Gastrocnemius medialis (tissue), 4 donors: ENCODE measurements around the gene SLC35F6. TPM values are rescaled to one million over a fixed set of nuclear protein-coding genes. Genes with fewer than 3 reads are reported as not detected.
"Not testable (repeated sequence)": the region's sequence is repeated elsewhere in the genome, so short reads cannot be mapped to it uniquely, and the experiment has no call there.

Experiments used
- ATAC-seq, 2 donors: fragments of 150-250 bp; one replicate each; pipeline ENCODE4 v1.9.1; 2016
- DNase-seq, 2 donors: peaks; one replicate each; pipeline ENCODE4 v3.0.0-alpha.2; 2019
- H3K27ac ChIP-seq, 4 donors: fragments of 200-600 bp; sonication (generic); 1 replicate in 1 of 4; 2 replicates in 3 of 4; pipeline ENCODE4 v1.5.1; 2016 to 2018; ENCODE audit warnings: mild to moderate bottlenecking in 2 of 4, moderate library complexity in 1 of 4
- H3K27me3 ChIP-seq, 3 donors: fragments of 200-600 bp; sonication (generic) in 2 of 3; 1 replicate in 1 of 3; 2 replicates in 2 of 3; pipeline versions ENCODE4 v1.5.1 to v1.6.0; 2016 to 2019; ENCODE audit warnings: mild to moderate bottlenecking in 1 of 3, moderate library complexity in 1 of 3
- H3K36me3 ChIP-seq, 2 donors: fragments of 200-600 bp; sonication (generic) in 1 of 2; one replicate each; pipeline ENCODE4 v1.5.1; 2017 to 2018
- H3K4me1 ChIP-seq, 2 donors: fragments of 200-600 bp; sonication (generic) in 1 of 2; one replicate each; pipeline ENCODE4 v1.5.1; 2016 to 2017; ENCODE audit warnings: mild to moderate bottlenecking in 2 of 2
- H3K4me3 ChIP-seq, 4 donors: fragments of 200-600 bp; sonication (generic) in 3 of 4; 1 replicate in 1 of 4; 2 replicates in 3 of 4; pipeline ENCODE4 v1.5.1; 2016 to 2019; ENCODE audit warnings: mild to moderate bottlenecking in 2 of 4
- H3K9me3 ChIP-seq, 3 donors: fragments of 200-600 bp; sonication (generic) in 2 of 3; 1 replicate in 1 of 3; 2 replicates in 2 of 3; pipeline ENCODE4 v1.5.1; 2016 to 2019
- CTCF ChIP-seq, 5 experiments: fragments of 450-650 bp in 3 of 5; fragments of 200-600 bp in 2 of 5; sonication (generic) in 2 of 5; IDR thresholded peaks in 4 of 5; conservative IDR thresholded peaks in 1 of 5; 1 replicate in 4 of 5; 2 replicates in 1 of 5; pipeline ENCODE4 v1.5.1; 2016 to 2019; ENCODE audit warnings: antibody characterized with exemption in 5 of 5, mild to moderate bottlenecking in 3 of 5, moderate library complexity in 3 of 5
- POLR2A ChIP-seq, 2 donors: fragments of 450-650 bp; IDR thresholded peaks; one replicate each; pipeline ENCODE4 v1.6.1; 2017; ENCODE audit warnings: antibody characterized with exemption in 2 of 2, mild to moderate bottlenecking in 2 of 2, moderate library complexity in 2 of 2
- in situ Hi-C, 4 donors: fragments of 200-750 bp; cut with MboI; loops; one replicate each; pipeline versions ENCODE4 v1.15.0 to v1.8.0; 2017; ENCODE audit warnings: low sequenced_read_pairs in 4 of 4
- intact Hi-C: fragments of 100-400 bp; cut with DNase I; formaldehyde crosslinking; loops from one replicate; pipeline ENCODE4 v1.15.1; 2023; ENCODE audit warnings: low total_unique reads
- total RNA-seq, 4 donors: library from RNA; depleted of rRNA; stranded (reverse); fragments of >200 nt; gene quantifications; one replicate each; pipeline versions ENCODE4 v1.1.0 to v1.2.3, GENCODE V29; 2016

Gene SLC35F6
- total RNA-seq, 4 donors from 2014 or later, result 37.8 to 54.5 (median 45.9) TPM

- no peak overlapping the region for H3K27ac ChIP-seq
- no peak for ATAC-seq
- TF ChIP-seq CTCF (IDR thresholded peaks at IDR 0.05 in 4 of 5, conservative IDR thresholded peaks at IDR 0.05 in 1 of 5), result no peak
- TF ChIP-seq POLR2A (IDR thresholded peaks at IDR 0.05), result no peak
Observed at GRCh38 chr2:26793518-26793917, 29.4 kb downstream of the SLC35F6 start.

GRCh38 chr2:26795135-26795534, 31.1 kb downstream of the SLC35F6 start:
- H3K9me3 ChIP-seq, H3K27me3 ChIP-seq, DNase-seq, H3K4me1 ChIP-seq, H3K4me3 ChIP-seq, intact Hi-C loops, H3K36me3 ChIP-seq, H3K27ac ChIP-seq, in situ Hi-C loops, ATAC-seq: not testable (repeated sequence)

More at GRCh38 chr2:26793518-26793917, 29.4 kb downstream of the SLC35F6 start:
- Histone ChIP-seq H3K36me3 (no peaks in the 10 kb centered on the region), H3K27me3 (no peaks in the 10 kb centered on the region), H3K9me3 (no peaks in the 10 kb centered on the region), H3K4me3 (no peak overlapping the region), H3K4me1 (no peaks in the 10 kb centered on the region)
- no peak for DNase-seq
- in situ Hi-C loops (no loop called here), intact Hi-C loops (no loop called here)

GRCh38 chr2:26801328-26801727, 37.2 kb downstream of the SLC35F6 start:
- TF ChIP-seq POLR2A (IDR thresholded peaks at IDR 0.05) (no peak), CTCF (IDR thresholded peaks at IDR 0.05 in 4 of 5, conservative IDR thresholded peaks at IDR 0.05 in 1 of 5) (no peak)
- Histone ChIP-seq H3K27ac (no peak overlapping the region), H3K4me3 (no peak overlapping the region), H3K36me3 (no peaks in the 10 kb centered on the region), H3K9me3 (no peaks in the 10 kb centered on the region), H3K4me1 (no peaks in the 10 kb centered on the region), H3K27me3 (no peaks in the 10 kb centered on the region)
- in situ Hi-C loops, result no loop called here
- DNase-seq (no peak), ATAC-seq (no peak)
- intact Hi-C loops, result no loop called here

- no peaks in the 10 kb centered on the region for H3K27me3 ChIP-seq
- DNase-seq (no peak), ATAC-seq (no peak)
- in situ Hi-C loops (no loop called here), intact Hi-C loops (no loop called here)
- no peaks in the 10 kb centered on the region for H3K4me1 ChIP-seq
- no peak overlapping the region for H3K27ac ChIP-seq
- no peak overlapping the region for H3K4me3 ChIP-seq
- no peaks in the 10 kb centered on the region for H3K36me3 ChIP-seq
- no peaks in the 10 kb centered on the region for H3K9me3 ChIP-seq
- TF ChIP-seq CTCF (IDR thresholded peaks at IDR 0.05 in 4 of 5, conservative IDR thresholded peaks at IDR 0.05 in 1 of 5), result no peak
- TF ChIP-seq POLR2A (IDR thresholded peaks at IDR 0.05), result no peak
Observed at GRCh38 chr2:26801796-26802195, 37.7 kb downstream of the SLC35F6 start.

- Histone ChIP-seq H3K4me1 (no peaks in the 10 kb centered on the region), H3K9me3 (no peaks in the 10 kb centered on the region), H3K36me3 (no peaks in the 10 kb centered on the region), H3K4me3 (no peak overlapping the region), H3K27ac (no peak overlapping the region), H3K27me3 (no peaks in the 10 kb centered on the region)
- in situ Hi-C loops, result no loop called here
- intact Hi-C loops, result no loop called here
- TF ChIP-seq POLR2A (IDR thresholded peaks at IDR 0.05) (no peak), CTCF (IDR thresholded peaks at IDR 0.05 in 4 of 5, conservative IDR thresholded peaks at IDR 0.05 in 1 of 5) (no peak)
- no peak for DNase-seq
- ATAC-seq, result no peak
Observed at GRCh38 chr2:26805241-26805676, 41.2 kb downstream of the SLC35F6 start.
